Neural progenitor cell (in vitro differentiated cells): ENCODE data around the gene RNF157. TPM values are rescaled to one million over a fixed set of nuclear protein-coding genes. Genes with fewer than 3 reads are reported as not detected.

Experiments used
- DNase-seq: peaks from one replicate; pipeline ENCODE4 v3.0.0-alpha.2; 2016; ENCODE audit warnings: low spot score
- H2AFZ ChIP-seq: fragments of 200-600 bp; sonication (generic); replicated peaks from 2 replicates; pipeline ENCODE4 v1.6.1; 2016; ENCODE audit warnings: antibody characterized with exemption
- H3F3A ChIP-seq: fragments of 200-600 bp; sonication (generic); 2 replicates; pipeline ENCODE4 v1.6.1; 2016; ENCODE audit warnings: antibody characterized with exemption, low read depth
- H3K27ac ChIP-seq: fragments of 200-600 bp; sonication (generic); 2 replicates; pipeline ENCODE4 v1.5.1; 2016; ENCODE audit warnings: mild to moderate bottlenecking
- H3K27me3 ChIP-seq: fragments of 200-600 bp; sonication (generic); 2 replicates; pipeline ENCODE4 v1.6.1; 2016; ENCODE audit warnings: mild to moderate bottlenecking, moderate library complexity
- H3K36me3 ChIP-seq: fragments of 200-600 bp; sonication (generic); 2 replicates; pipeline ENCODE4 v1.5.1; 2016
- H3K4me1 ChIP-seq: fragments of 200-600 bp; sonication (generic); 2 replicates; pipeline ENCODE4 v1.6.1; 2016; ENCODE audit warnings: mixed run types
- H3K4me2 ChIP-seq: fragments of 200-600 bp; sonication (generic); 2 replicates; pipeline ENCODE4 v1.6.1; 2016
- H3K4me3 ChIP-seq: fragments of 200-600 bp; sonication (generic); 2 replicates; pipeline ENCODE4 v1.5.1; 2016
- H3K79me2 ChIP-seq: fragments of 200-600 bp; sonication (generic); 2 replicates; pipeline ENCODE4 v1.6.1; 2016; ENCODE audit warnings: low read depth
- H3K9ac ChIP-seq: fragments of 200-600 bp; sonication (generic); 2 replicates; pipeline ENCODE4 v1.6.1; 2016
- H3K9me3 ChIP-seq: fragments of 200-600 bp; sonication (generic); 2 replicates; pipeline ENCODE4 v1.5.1; 2016; ENCODE audit warnings: low read depth
- H4K20me1 ChIP-seq: fragments of 200-600 bp; sonication (generic); 2 replicates; pipeline ENCODE4 v1.6.1; 2016; ENCODE audit warnings: low read depth
- H3K27ac Mint-ChIP-seq: 3 replicates; pipeline ENCODE4 v1.8.0; 2021; ENCODE audit warnings: mixed read lengths
- H3K27me3 Mint-ChIP-seq: 2 replicates; pipeline ENCODE4 v1.8.0; 2022; ENCODE audit warnings: low read depth, mild to moderate bottlenecking, inconsistent platforms, moderate library complexity, mixed read lengths; ENCODE audit not compliant: insufficient read depth
- H3K36me3 Mint-ChIP-seq: 3 replicates; pipeline ENCODE4 v1.8.0; 2021; ENCODE audit warnings: mixed read lengths
- H3K4me1 Mint-ChIP-seq: 3 replicates; pipeline ENCODE4 v1.8.0; 2021; ENCODE audit warnings: mixed read lengths
- H3K4me3 Mint-ChIP-seq: 3 replicates; pipeline ENCODE4 v1.8.0; 2021; ENCODE audit warnings: mild to moderate bottlenecking, moderate library complexity, mixed read lengths
- H3K9me3 Mint-ChIP-seq: 3 replicates; pipeline ENCODE4 v1.8.0; 2020; ENCODE audit warnings: mixed read lengths
- EZH2 ChIP-seq: fragments of 200-600 bp; sonication (generic); IDR thresholded peaks from 2 replicates; pipeline ENCODE4 v1.6.1; 2017; ENCODE audit warnings: antibody characterized with exemption, mild to moderate bottlenecking, moderate library complexity
- EZH2phosphoT487 ChIP-seq: fragments of 200-600 bp; sonication (generic); IDR thresholded peaks from 2 replicates; pipeline ENCODE4 v1.6.1; 2017; ENCODE audit warnings: antibody characterized with exemption
- total RNA-seq: library from RNA; depleted of rRNA; stranded (reverse); fragments of >200 nt; gene quantifications from 2 replicates; pipeline ENCODE4 v1.2.3, GENCODE V29; 2015; ENCODE audit warnings: low replicate concordance
- TF ChIP-seq, protein P1 (sequence below): fragments of 200-600 bp; sonication (generic); IDR thresholded peaks from 2 replicates; pipeline ENCODE4 v1.5.1; 2017; ENCODE audit warnings: antibody characterized with exemption, mild to moderate bottlenecking

The RNF157 gene
- total RNA-seq, 1 donor from 2014 or later = 21.0 TPM

DNA sequence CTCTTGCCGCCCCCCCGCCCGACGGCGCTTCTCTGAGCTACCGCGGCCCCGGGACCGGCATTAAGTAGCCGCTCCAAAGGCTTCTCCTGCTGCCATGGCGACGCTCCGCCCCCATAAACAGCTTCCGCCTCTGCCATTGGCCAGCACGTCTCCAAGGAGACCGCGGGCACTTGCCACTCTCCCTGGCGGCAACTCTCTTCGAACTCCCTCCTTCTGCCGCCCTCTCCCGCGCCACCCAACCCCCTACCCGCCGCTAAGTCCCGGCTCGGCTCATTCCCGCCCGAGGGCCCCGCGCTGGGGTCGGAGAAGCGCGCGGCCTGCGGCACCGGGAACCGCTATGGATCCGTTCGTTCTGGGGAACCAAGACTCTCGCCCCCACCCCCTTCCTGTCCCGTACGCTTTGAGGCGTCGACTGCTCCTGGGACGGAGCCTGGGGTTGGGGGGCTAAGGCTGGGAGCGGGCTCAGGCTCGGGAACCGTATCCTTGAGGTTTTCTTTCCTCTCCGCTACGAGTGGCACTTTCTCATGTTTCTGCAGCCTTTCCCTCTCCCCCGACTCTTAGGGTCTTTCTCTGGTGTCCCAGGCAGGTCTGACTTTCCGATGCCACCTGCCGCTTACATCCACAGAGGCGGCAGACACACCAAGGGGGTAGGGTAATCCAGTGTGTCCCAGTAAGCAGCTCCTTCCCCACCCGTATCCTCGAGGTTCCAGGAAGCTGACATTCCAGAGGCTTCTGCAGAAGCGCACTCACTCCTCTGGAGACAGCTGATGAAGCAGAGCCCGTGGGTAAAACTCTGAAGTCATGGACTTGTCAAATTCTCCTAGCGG is 98.9 kb downstream of the RNF157 start, which contains the start of gene FOXJ1:
Gene FOXJ1 (minus strand): TSS at position 34 of the 827 bp plus-strand sequence. CDS start 850 bp downstream, outside the sequence.
- H3K4me3 Mint-ChIP-seq = peak within 1 kb of the TSS; percentile 85
- peaks cover 11% of the 10 kb centered on the region for H3K27me3 Mint-ChIP-seq
- Histone ChIP-seq H3K9ac (no peak within 1 kb of the TSS), H2AFZ (peak within 1 kb of the TSS; percentile 60), H3K4me2 (peak within 1 kb of the TSS; percentile 83), H3K4me1 (peaks cover 58% of the 10 kb centered on the region), H4K20me1 (peaks cover 16% of the 10 kb centered on the region), H3K36me3 (no peaks in the 10 kb centered on the region), H3K79me2 (no peaks in the 10 kb centered on the region), H3K4me3 (peak within 1 kb of the TSS; percentile 47), H3K27ac (no peak within 1 kb of the TSS), H3K27me3 (peaks cover 74% of the 10 kb centered on the region), H3K9me3 (no peaks in the 10 kb centered on the region), H3F3A (peaks cover 54% of the 10 kb centered on the region)
- H3K27ac Mint-ChIP-seq = peak within 1 kb of the TSS; percentile 96
- peaks cover 67% of the 10 kb centered on the region for H3K4me1 Mint-ChIP-seq
- H3K9me3 Mint-ChIP-seq = no peaks in the 10 kb centered on the region
- H3K36me3 Mint-ChIP-seq = peaks cover 5% of the 10 kb centered on the region
- no peak for TF ChIP-seq EZH2
- TF ChIP-seq, protein P1, sequence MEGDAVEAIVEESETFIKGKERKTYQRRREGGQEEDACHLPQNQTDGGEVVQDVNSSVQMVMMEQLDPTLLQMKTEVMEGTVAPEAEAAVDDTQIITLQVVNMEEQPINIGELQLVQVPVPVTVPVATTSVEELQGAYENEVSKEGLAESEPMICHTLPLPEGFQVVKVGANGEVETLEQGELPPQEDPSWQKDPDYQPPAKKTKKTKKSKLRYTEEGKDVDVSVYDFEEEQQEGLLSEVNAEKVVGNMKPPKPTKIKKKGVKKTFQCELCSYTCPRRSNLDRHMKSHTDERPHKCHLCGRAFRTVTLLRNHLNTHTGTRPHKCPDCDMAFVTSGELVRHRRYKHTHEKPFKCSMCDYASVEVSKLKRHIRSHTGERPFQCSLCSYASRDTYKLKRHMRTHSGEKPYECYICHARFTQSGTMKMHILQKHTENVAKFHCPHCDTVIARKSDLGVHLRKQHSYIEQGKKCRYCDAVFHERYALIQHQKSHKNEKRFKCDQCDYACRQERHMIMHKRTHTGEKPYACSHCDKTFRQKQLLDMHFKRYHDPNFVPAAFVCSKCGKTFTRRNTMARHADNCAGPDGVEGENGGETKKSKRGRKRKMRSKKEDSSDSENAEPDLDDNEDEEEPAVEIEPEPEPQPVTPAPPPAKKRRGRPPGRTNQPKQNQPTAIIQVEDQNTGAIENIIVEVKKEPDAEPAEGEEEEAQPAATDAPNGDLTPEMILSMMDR = no peak
- no peak for TF ChIP-seq EZH2phosphoT487
- peak; percentile 98 for DNase-seq

DNA sequence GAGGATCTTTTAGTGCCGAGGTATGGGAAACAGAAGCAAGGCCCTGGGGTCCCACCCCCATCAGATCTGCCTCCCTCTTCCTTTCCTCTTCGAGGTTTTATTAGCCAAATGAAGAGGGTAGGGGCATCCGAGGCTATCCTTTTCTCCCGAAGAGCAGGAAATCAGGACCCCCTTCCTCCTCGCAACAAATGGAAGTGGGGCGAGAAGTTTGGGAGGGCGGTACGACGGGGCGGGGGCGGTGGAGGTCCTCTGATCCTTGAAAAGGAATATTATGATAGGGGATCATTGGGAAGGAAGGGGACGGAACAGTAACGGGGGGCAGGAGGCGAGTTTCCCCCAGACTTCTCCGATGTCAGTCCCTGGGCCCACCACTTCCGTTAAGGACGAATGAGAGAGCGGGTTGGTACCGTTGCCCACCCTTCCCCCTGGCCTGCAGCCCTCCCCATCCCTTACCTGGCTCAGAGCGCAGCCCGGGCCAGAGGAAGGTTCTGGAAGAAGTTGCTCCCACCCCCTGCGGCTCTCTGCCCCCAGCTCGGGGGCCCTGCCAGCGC is 99.6 kb downstream of the RNF157 start:
- no peak overlapping the region for H3K27ac ChIP-seq
- H3K4me3 Mint-ChIP-seq = peak overlapping the region; percentile 85
- peaks cover 65% of the 10 kb centered on the region for H3K4me1 ChIP-seq

DNA sequence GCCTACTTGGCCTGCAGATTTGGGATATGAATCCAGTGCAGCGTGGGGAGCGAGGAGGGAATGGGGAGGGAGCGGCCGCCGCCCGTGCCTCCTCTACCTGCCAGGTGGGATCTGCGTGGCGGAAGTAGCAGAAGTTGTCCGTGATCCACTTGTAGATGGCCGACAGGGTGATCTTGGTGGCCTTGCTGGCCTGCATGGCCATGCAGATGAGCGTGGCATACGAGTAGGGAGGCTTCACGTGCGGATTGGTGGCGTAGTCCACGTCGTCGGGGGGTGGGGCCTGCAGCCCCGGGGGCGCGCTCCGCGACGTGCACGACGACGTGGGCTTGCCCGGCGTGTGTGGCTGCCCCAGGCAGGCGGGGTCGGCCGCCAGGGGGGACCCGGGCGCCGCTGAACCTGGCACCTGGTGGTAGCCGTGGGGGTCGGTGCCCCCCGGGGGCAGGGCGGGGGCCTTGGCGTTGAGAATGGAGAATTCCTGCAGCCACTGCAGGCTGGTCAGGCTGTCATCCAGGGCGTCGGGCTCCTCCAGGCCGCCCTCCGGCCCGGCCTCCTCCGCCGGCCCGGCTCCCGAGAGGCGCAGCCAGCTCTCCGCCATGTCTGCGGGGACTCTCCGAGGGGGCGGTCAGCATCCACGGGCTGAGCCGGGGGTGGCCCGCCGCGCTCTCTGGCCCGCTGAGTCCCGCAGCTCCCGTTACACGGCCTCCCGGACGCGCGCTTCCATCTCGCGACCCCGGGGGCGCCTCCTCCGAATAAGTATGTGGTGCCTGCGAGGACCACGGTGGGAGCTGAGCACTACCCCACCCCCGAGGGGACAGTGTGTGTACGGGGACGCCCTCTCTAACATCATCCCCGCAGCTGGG is 100.3 kb downstream of the RNF157 start:
- Histone ChIP-seq H3K36me3 (no peaks in the 10 kb centered on the region), H4K20me1 (peaks cover 19% of the 10 kb centered on the region), H3K27me3 (peaks cover 88% of the 10 kb centered on the region), H3K4me2 (peak overlapping the region; percentile 83), H3K4me3 (peak overlapping the region; percentile 47), H3K4me1 (peaks cover 72% of the 10 kb centered on the region), H3K9me3 (no peaks in the 10 kb centered on the region), H3K79me2 (no peaks in the 10 kb centered on the region), H3F3A (peaks cover 65% of the 10 kb centered on the region), H3K9ac (no peak overlapping the region), H3K27ac (no peak overlapping the region), H2AFZ (no peak overlapping the region)
- Mint-ChIP-seq H3K27me3 (peaks cover 15% of the 10 kb centered on the region), H3K27ac (peak overlapping the region; percentile 79), H3K4me1 (peaks cover 70% of the 10 kb centered on the region), H3K36me3 (peaks cover 5% of the 10 kb centered on the region), H3K9me3 (no peaks in the 10 kb centered on the region), H3K4me3 (peak overlapping the region; percentile 85)
- DNase-seq = peak; percentile 53
- TF ChIP-seq, protein P1 = peak; percentile 21
- TF ChIP-seq EZH2phosphoT487 (peak; percentile 77), EZH2 (peak; percentile 90)

More for the DNA sequence above, 99.6 kb downstream of the RNF157 start:
- H3K4me2 ChIP-seq = peak overlapping the region; percentile 83
- Mint-ChIP-seq H3K27ac (peak overlapping the region; percentile 66), H3K36me3 (peaks cover 5% of the 10 kb centered on the region), H3K27me3 (peaks cover 11% of the 10 kb centered on the region), H3K4me1 (peaks cover 69% of the 10 kb centered on the region), H3K9me3 (no peaks in the 10 kb centered on the region)
- no peak overlapping the region for H3K9ac ChIP-seq
- H3K27me3 ChIP-seq = peaks cover 81% of the 10 kb centered on the region
- peaks cover 61% of the 10 kb centered on the region for H3F3A ChIP-seq
- no peaks in the 10 kb centered on the region for H3K36me3 ChIP-seq
- no peak for DNase-seq
- no peaks in the 10 kb centered on the region for H3K9me3 ChIP-seq
- peak overlapping the region; percentile 47 for H3K4me3 ChIP-seq
- no peak overlapping the region for H2AFZ ChIP-seq
- TF ChIP-seq, protein P1 = no peak
- TF ChIP-seq EZH2phosphoT487 = peak; percentile 37
- TF ChIP-seq EZH2 = peak; percentile 68
- H3K79me2 ChIP-seq = no peaks in the 10 kb centered on the region
- peaks cover 19% of the 10 kb centered on the region for H4K20me1 ChIP-seq
